HG03575 (cell line): ENCODE data around the gene GTF2A2.
"Not testable (repeated sequence)": the region's sequence is repeated elsewhere in the genome, so short reads cannot be mapped to it uniquely, and the experiment has no call there.

ENCODE experiments used
- ATAC-seq: cut with Tn5 transposase; IDR thresholded peaks from one replicate; pipeline ENCODE4 v1.9.1; 2021; ENCODE audit not compliant: unreplicated experiment, insufficient number of reproducible peaks, low FRiP score; ENCODE audit errors: extremely low read depth

Gene GTF2A2

GRCh38 chr15:59678172-59678571, 20.9 kb upstream of the GTF2A2 start:
- ATAC-seq: no peak

GRCh38 chr15:59676565-59676964, 19.2 kb upstream of the GTF2A2 start:
- no peak for ATAC-seq

GRCh38 chr15:59674361-59674877, 17.1 kb upstream of the GTF2A2 start:
- no peak for ATAC-seq

- ATAC-seq: no peak
Measured at GRCh38 chr15:59668556-59668955, 11.2 kb upstream of the GTF2A2 start.

GRCh38 chr15:59662260-59662659, 4.9 kb upstream of the GTF2A2 start:
- no peak for ATAC-seq

- ATAC-seq: no peak
Measured at GRCh38 chr15:59659366-59659765, 2.1 kb upstream of the GTF2A2 start.

GRCh38 chr15:59657635-59658125, 365 bp upstream of the GTF2A2 start:
- ATAC-seq: no peak

GRCh38 chr15:59654046-59654445, 3.3 kb downstream of the GTF2A2 start:
- no peak for ATAC-seq

GRCh38 chr15:59649603-59650002, 7.7 kb downstream of the GTF2A2 start:
- no peak for ATAC-seq

- ATAC-seq: no peak
Measured at GRCh38 chr15:59647085-59647484, 10.2 kb downstream of the GTF2A2 start.

- no peak for ATAC-seq
Measured at GRCh38 chr15:59646277-59646676, 11.0 kb downstream of the GTF2A2 start.

GRCh38 chr15:59645812-59646211, 11.5 kb downstream of the GTF2A2 start:
- ATAC-seq: not testable (repeated sequence)

GRCh38 chr15:59644756-59645155, 12.6 kb downstream of the GTF2A2 start:
- no peak for ATAC-seq

- no peak for ATAC-seq
Measured at GRCh38 chr15:59642351-59642750, 15.0 kb downstream of the GTF2A2 start.

- not testable (repeated sequence) for ATAC-seq
Measured at GRCh38 chr15:59637507-59637906, 19.8 kb downstream of the GTF2A2 start.

GRCh38 chr15:59636184-59636583, 21.1 kb downstream of the GTF2A2 start:
- ATAC-seq: no peak

- no peak for ATAC-seq
Measured at GRCh38 chr15:59632714-59633113, 24.6 kb downstream of the GTF2A2 start.

GRCh38 chr15:59622289-59622688, 35.0 kb downstream of the GTF2A2 start:
- ATAC-seq: no peak

- ATAC-seq: no peak
Measured at GRCh38 chr15:59618406-59618805, 38.9 kb downstream of the GTF2A2 start.

GRCh38 chr15:59616379-59616778, 40.9 kb downstream of the GTF2A2 start:
- ATAC-seq: no peak

- no peak for ATAC-seq
Measured at GRCh38 chr15:59615661-59616060, 41.7 kb downstream of the GTF2A2 start.
